A549 (cell line): Measurements from ENCODE around the gene TP73. TPM values are rescaled to one million over a fixed set of nuclear protein-coding genes. Genes with fewer than 3 reads are reported as not detected.

Source experiments
- ATAC-seq, 2 experiments: fragments of 200-7000 bp in 1 of 2; fragments of >200 bp in 1 of 2; cut with Nextera tagmentation in 1 of 2; cut with Tn5 transposase in 1 of 2; 3 replicates each; pipeline versions ENCODE4 v1.8.0 to v1.9.1; 2018 to 2020; ENCODE audit warnings: mild to moderate bottlenecking in 1 of 2, moderate library complexity in 1 of 2
- CTCF ChIA-PET: fragments of 300-600 bp; sonication (Branson Sonifier 250); formaldehyde crosslinking; extraction: SDS; loops from one replicate; lab custom pipeline; 2021; ENCODE audit warnings: antibody characterized with exemption, inconsistent platforms; lab: Yijun Ruan, JAX
- POLR2A ChIA-PET: fragments of 350-600 bp; formaldehyde crosslinking; extraction: SDS; loops from one replicate; lab custom pipeline; 2021; ENCODE audit warnings: antibody characterized with exemption, inconsistent platforms; lab: Yijun Ruan, JAX
- DNase-seq, 2 experiments: peaks; one replicate each; pipeline versions ENCODE4 v3.0.0 to v3.0.0-alpha.2; 2011 to 2016; ENCODE audit warnings: low read depth in 1 of 2, low spot score in 1 of 2
- FAIRE-seq: peaks from 2 replicates; lab custom pipeline; 2011; peaks lifted over from hg19 to GRCh38; lab: Jason Lieb, UNC
- H3K27ac ChIP-seq, 2 experiments: fragments of >200 bp; sonication (Bioruptor Twin); formaldehyde crosslinking; 3 replicates each; pipeline ENCODE4 v1.5.1; 2016 to 2017
- H3K4me1 ChIP-seq: fragments of >200 bp; sonication (Bioruptor Twin); formaldehyde crosslinking; 3 replicates; pipeline ENCODE4 v1.6.1; 2016
- H3K4me2 ChIP-seq: fragments of >200 bp; sonication (Bioruptor Twin); formaldehyde crosslinking; 3 replicates; pipeline ENCODE4 v1.6.1; 2016
- H3K4me3 ChIP-seq: fragments of >200 bp; sonication (Bioruptor Twin); formaldehyde crosslinking; 3 replicates; pipeline ENCODE4 v1.5.1; 2016
- H3K9me3 ChIP-seq: fragments of >200 bp; sonication (Bioruptor Twin); formaldehyde crosslinking; 3 replicates; pipeline ENCODE4 v1.6.1; 2016
- CBX2 ChIP-seq: fragments of 200-600 bp; sonication (generic); IDR thresholded peaks from 2 replicates; pipeline ENCODE4 v1.6.1; 2016; ENCODE audit warnings: low read depth, mild to moderate bottlenecking, borderline replicate concordance
- CTCF ChIP-seq: fragments of >200 bp; sonication (Bioruptor Twin); formaldehyde crosslinking; IDR thresholded peaks from 3 replicates; pipeline ENCODE4 v1.5.1; 2016
- EHF ChIP-seq: fragments of 250-450 bp; sonication (Bioruptor Pico); IDR thresholded peaks from 2 replicates; pipeline ENCODE4 v1.5.0; 2020; ENCODE audit warnings: mild to moderate bottlenecking
- EP300 ChIP-seq, 2 experiments: fragments of >200 bp; sonication (Bioruptor Twin); formaldehyde crosslinking; IDR thresholded peaks; 2 replicates in 1 of 2; 3 replicates in 1 of 2; pipeline ENCODE4 v1.6.1; 2016 to 2017
- FOSL2 ChIP-seq, 2 experiments: fragments of 450-650 bp in 1 of 2; fragments of >200 bp in 1 of 2; sonication (Bioruptor Twin) in 1 of 2; formaldehyde crosslinking; IDR thresholded peaks; 2 replicates each; pipeline versions ENCODE4 v1.5.0 to v1.6.1; 2016 to 2020; ENCODE audit warnings: mild to moderate bottlenecking in 1 of 2, moderate library complexity in 1 of 2
- HOXB5 ChIP-seq: fragments of 250-450 bp; sonication (Bioruptor Pico); IDR thresholded peaks from 2 replicates; pipeline ENCODE4 v1.5.0; 2020; ENCODE audit warnings: mild to moderate bottlenecking, moderate library complexity
- JUN ChIP-seq, 2 experiments: fragments of >200 bp; sonication (Bioruptor Twin); formaldehyde crosslinking; IDR thresholded peaks; 2 replicates in 1 of 2; 3 replicates in 1 of 2; pipeline ENCODE4 v1.6.1; 2016 to 2017
- MYC ChIP-seq: IDR thresholded peaks from 2 replicates; pipeline ENCODE4 v1.6.1; 2012; ENCODE audit warnings: mild to moderate bottlenecking, inconsistent platforms, low read length, improper control_type of control experiment, borderline replicate concordance
- NR3C1 ChIP-seq: fragments of >200 bp; sonication (Bioruptor Twin); formaldehyde crosslinking; IDR thresholded peaks from 3 replicates; pipeline ENCODE4 v1.6.1; 2017
- POLR2A ChIP-seq: IDR thresholded peaks from 2 replicates; pipeline ENCODE4 v1.6.1; 2012; ENCODE audit warnings: mild to moderate bottlenecking, low read length
- RARB ChIP-seq: fragments of 250-450 bp; sonication (Bioruptor Pico); IDR thresholded peaks from 2 replicates; pipeline ENCODE4 v1.8.0; 2021; ENCODE audit warnings: mild to moderate bottlenecking, moderate library complexity
- RCOR1 ChIP-seq: fragments of 150-350 bp; IDR thresholded peaks from 2 replicates; pipeline ENCODE4 v1.6.1; 2014; ENCODE audit warnings: antibody characterized with exemption, low read length, low read depth
- REST ChIP-seq: fragments of 200-600 bp; sonication (generic); IDR thresholded peaks from 2 replicates; pipeline ENCODE4 v1.6.1; 2016; ENCODE audit warnings: antibody characterized with exemption, mild to moderate bottlenecking, moderate library complexity
- RNF2 ChIP-seq: fragments of 200-600 bp; sonication (generic); IDR thresholded peaks from 2 replicates; pipeline ENCODE4 v1.6.1; 2016; ENCODE audit warnings: low read depth, mild to moderate bottlenecking, antibody characterized with exemption, moderate library complexity, borderline replicate concordance
- TP53 ChIP-seq: fragments of 250-450 bp; sonication (Bioruptor Pico); IDR thresholded peaks from 2 replicates; pipeline ENCODE4 v1.5.0; 2021; ENCODE audit warnings: mild to moderate bottlenecking, moderate library complexity
- USF2 ChIP-seq: fragments of 450-650 bp; IDR thresholded peaks from 2 replicates; pipeline ENCODE4 v1.6.1; 2014; ENCODE audit warnings: antibody characterized with exemption
- ZFP36 ChIP-seq: fragments of 450-650 bp; IDR thresholded peaks from 2 replicates; pipeline ENCODE4 v1.6.1; 2014; ENCODE audit warnings: borderline replicate concordance; ENCODE audit not compliant: partially characterized antibody
- WGBS: methylation state at CpG from one replicate; pipeline ENCODE4 v1.1.6; 2017; ENCODE audit errors: missing lambda C conversion rate; 5-methylcytosine and 5-hydroxymethylcytosine counted together
- polyA plus RNA-seq, 4 experiments: library from polyadenylated mRNA; depleted of rRNA in 3 of 4; stranded (reverse); fragments of >200 nt; fragmentation: RNase III in 1 of 4; extraction: RNeasy Plus Mini Kit Qiagen cat#74134 plus additional on column Dnase treatment in 1 of 4; gene quantifications; 2 replicates in 3 of 4; 3 replicates in 1 of 4; pipeline ENCODE4 v1.2.3, GENCODE V29; 2011 to 2017
- TF ChIP-seq, protein P1 (sequence below): IDR thresholded peaks from 2 replicates; pipeline ENCODE4 v1.6.1; 2012; ENCODE audit warnings: low read depth, borderline replicate concordance
- TF ChIP-seq, protein P2 (sequence below): fragments of 250-450 bp; sonication (Bioruptor Pico); IDR thresholded peaks from 2 replicates; pipeline ENCODE4 v1.5.0; 2021; ENCODE audit warnings: mild to moderate bottlenecking, moderate library complexity, borderline replicate concordance

Gene TP73
- polyA plus RNA-seq, 2 of the 4 experiments (the other 2 are of a cell fraction) = 0.01 to 0.25 TPM

GRCh38 chr1:3640121-3640837, 12.0 kb upstream of the TP73 start (continued):
- no peak for TF ChIP-seq RNF2
- TF ChIP-seq USF2 = no peak

- H3K4me3 ChIP-seq = no peak overlapping the region
- ChIA-PET CTCF (interaction anchor here (1.0 to 1.2 kb wide), 2 partner anchors 150 to 188 kb away, joined by 3 read pairs; no protein-coding TSS in a partner anchor), POLR2A (no interaction called here)
- DNase-seq (no peak), FAIRE-seq (no peak), ATAC-seq (no peak)
- H3K27ac ChIP-seq = no peak overlapping the region
- no peaks in the 10 kb centered on the region for H3K4me1 ChIP-seq
- WGBS = 89% methylated on average over 21 of the region's 26 CpGs
- H3K9me3 ChIP-seq = no peaks in the 10 kb centered on the region
- TF ChIP-seq RCOR1 (no peak), RARB (CRISPR knock-in tag) (no peak), POLR2A (no peak), CTCF (no peak), NR3C1 (no peak), FOSL2 (IDR thresholded peaks at IDR 0.05) (no peak), FOSL2 (CRISPR knock-in tag; IDR thresholded peaks at IDR 0.05) (no peak), HOXB5 (no peak), ZFP36 (no peak), MYC (no peak), CBX2 (no peak), EP300 (IDR thresholded peaks at IDR 0.05) (no peak), TP53 (CRISPR knock-in tag) (no peak), REST (no peak), JUN (IDR thresholded peaks at IDR 0.05) (no peak), EHF (CRISPR knock-in tag) (no peak)
- TF ChIP-seq, protein P1, sequence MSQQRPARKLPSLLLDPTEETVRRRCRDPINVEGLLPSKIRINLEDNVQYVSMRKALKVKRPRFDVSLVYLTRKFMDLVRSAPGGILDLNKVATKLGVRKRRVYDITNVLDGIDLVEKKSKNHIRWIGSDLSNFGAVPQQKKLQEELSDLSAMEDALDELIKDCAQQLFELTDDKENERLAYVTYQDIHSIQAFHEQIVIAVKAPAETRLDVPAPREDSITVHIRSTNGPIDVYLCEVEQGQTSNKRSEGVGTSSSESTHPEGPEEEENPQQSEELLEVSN = no peak
- TF ChIP-seq, protein P2, sequence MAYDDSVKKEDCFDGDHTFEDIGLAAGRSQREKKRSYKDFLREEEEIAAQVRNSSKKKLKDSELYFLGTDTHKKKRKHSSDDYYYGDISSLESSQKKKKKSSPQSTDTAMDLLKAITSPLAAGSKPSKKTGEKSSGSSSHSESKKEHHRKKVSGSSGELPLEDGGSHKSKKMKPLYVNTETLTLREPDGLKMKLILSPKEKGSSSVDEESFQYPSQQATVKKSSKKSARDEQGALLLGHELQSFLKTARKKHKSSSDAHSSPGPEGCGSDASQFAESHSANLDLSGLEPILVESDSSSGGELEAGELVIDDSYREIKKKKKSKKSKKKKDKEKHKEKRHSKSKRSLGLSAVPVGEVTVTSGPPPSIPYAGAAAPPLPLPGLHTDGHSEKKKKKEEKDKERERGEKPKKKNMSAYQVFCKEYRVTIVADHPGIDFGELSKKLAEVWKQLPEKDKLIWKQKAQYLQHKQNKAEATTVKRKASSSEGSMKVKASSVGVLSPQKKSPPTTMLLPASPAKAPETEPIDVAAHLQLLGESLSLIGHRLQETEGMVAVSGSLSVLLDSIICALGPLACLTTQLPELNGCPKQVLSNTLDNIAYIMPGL = no peak
- H3K4me2 ChIP-seq = no peak overlapping the region
Observed at GRCh38 chr1:3641046-3641760, 11.1 kb upstream of the TP73 start.
